HG02623 (cell line): Measurements from ENCODE around the gene TUBA1C.
"Not testable (repeated sequence)": the region's sequence is repeated elsewhere in the genome, so short reads cannot be mapped to it uniquely, and the experiment has no call there.

ENCODE experiments used
- ATAC-seq: cut with Tn5 transposase; IDR thresholded peaks from one replicate; pipeline ENCODE4 v1.9.1; 2021; ENCODE audit warnings: moderate library complexity; ENCODE audit not compliant: unreplicated experiment

TUBA1C gene

DNA sequence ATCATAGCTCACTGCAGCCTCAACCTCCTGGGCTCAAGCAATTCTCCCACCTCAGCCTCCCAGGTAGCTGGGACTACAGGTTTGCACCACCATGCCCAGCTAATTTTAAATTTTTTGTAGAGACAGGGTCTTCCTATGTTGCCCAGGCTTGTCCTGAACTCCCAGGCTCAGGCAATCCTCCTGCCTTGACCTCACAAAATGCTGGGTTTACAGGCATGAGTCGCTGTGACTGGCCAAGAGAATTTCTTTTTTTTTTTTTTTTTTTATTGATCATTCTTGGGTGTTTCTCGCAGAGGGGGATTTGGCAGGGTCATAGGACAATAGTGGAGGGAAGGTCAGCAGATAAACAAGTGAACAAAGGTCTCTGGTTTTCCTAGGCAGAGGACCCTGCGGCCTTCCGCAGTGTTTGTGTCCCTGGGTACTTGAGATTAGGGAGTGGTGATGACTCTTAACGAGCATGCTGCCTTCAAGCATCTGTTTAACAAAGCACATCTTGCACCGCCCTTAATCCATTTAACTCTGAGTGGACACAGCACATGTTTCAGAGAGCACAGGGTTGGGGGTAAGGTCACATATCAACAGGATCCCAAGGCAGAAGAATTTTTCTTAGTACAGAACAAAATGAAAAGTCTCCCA, 18.0 kb downstream of the TUBA1C start:
- not testable (repeated sequence) for ATAC-seq

DNA sequence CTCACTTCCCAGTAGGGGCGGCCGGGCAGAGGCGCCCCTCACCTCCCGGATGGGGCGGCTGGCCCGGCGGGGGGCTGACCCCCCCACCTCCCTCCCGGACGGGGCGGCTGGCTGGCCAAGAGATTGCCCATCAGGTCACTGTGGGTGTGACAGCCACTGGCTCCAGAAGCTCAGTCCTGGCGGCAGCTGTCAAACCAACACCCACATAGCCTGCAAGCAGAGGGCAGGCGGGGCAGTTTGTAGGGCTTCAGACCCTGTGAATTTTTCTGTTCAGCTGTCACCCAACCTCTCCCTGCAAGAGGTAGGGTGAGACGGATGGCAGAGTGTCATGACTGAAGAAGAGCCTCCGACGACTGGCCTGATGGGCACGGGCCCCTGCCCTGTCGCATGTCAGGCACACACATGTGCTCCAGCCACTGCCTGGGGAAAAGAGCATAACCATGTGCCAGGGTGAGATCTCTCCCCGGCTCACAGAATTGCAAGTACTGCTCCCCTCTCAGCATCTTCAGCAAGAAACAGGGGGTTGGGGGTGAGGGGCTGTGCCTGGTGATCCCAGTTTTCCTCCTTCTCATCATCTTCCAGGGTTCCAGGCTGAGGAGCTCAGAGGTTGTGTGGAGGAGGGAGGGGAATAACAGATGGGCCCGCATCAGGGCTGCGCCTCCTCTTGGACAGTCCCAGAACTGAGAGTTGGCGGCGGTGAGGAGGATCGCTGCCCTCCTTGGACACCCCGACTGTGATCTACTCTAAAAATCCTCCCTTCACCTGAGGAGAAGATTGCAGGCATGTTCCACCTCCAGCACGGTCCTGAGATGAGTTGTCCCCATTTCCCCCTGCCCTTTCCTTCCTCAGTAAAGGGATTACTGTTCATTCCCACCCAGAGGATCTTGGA, 18.9 kb downstream of the TUBA1C start:
- no peak for ATAC-seq

DNA sequence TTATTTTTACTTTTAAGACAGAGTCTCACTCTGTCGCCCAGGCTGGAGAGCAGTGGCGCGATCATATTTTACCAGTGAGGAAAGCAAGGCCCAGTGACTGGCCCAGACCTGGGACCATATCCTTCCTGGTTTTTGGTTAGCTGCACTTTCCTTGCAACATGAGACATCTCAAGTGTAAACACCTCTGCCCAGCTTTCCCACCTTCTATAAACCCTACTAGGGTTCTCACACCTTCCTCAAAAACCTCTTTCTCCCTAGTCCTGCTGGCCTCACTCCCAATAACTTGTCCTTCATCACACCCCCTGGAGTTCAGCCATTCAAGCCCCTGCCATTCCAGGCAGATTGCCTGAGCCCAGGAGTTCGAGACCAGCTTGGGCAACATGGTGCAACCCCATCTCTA, 19.8 kb downstream of the TUBA1C start:
- ATAC-seq = no peak

DNA sequence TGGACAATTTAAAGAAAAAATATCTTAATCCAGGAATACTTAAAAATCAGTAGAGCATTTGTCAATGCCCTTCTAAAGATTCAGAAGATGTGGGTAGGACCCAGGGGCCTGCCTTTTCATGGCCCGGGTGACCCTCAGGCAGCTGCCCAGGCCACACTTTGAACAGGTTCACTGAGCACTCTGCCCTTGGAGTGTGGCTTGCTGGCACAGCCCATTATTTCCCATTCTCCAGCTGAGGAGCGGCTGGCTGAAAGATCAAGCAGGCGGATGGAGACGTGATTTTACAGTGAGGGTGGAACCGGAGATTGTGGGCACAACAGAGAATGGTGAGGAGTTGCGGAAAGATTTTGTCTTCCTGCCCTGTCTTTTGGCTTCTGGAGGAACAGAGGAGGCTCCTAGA, 23.0 kb downstream of the TUBA1C start:
- ATAC-seq = no peak

DNA sequence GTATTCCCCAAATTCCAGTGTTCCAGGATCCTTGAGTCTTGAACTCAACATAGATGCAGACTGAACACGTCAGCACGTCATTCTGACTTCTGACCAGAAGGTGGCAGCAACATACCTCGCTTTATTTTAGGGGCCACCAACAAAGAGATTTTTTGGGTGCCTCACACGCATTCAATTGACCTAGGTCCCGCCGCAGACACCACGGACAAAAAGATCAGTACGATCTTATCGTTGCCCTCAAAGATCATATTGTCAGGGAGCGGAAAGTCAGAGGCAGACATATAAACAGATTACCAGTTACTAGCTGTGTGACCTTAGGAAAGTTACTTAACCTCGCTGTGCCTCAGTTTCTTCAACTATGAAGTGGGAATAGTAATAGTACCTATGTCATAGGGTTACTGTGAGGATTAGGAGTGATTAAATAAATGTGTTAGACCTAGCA, 23.6 kb downstream of the TUBA1C start:
- no peak for ATAC-seq

DNA sequence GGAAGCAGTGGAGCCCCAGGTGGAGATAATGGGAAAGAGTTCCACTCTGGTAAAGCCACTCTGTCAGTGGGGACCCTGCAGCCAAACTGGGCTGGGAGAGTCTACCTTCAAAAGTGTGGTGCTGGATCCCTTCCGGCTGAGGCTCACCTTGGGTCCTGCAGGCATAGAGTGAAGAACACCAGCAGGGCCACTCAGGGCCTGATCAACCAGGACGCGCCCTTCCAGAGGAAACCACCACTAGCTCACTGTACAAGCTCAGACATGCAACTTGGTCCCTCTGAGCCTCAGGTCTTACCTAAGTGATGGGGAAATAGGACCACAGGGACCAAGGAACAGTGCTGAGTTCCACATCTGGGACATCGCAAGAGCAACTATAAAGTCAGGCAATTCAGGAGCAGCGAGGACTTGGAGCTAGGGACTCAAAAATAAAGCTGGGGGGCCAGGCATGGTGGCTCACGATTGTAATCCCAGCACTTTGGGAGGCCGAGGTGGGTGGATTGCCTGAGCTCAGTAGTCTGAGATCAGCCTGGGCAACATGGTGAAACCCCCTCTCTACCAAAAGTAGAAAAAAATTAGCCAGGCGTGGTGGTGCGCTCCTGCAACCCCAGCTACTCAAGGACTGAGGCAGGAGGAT, 24.2 kb downstream of the TUBA1C start:
- no peak for ATAC-seq

DNA sequence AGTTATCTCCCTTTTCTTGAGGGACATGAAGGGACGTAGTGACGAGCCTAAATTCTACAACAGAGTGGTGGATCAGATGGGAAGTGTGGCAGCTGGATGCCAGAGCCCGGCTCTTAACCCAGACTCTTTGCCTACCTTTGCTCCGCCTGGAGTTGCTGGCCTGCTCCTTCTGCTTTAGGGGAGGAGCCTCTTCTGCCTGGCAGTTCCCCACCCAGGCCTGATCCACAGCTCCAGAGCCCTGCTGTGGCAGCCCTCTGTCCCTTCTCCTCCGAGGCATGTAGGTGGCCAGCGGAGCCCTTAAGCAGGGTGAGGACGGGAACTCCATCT, 27.8 kb downstream of the TUBA1C start:
- ATAC-seq = no peak

DNA sequence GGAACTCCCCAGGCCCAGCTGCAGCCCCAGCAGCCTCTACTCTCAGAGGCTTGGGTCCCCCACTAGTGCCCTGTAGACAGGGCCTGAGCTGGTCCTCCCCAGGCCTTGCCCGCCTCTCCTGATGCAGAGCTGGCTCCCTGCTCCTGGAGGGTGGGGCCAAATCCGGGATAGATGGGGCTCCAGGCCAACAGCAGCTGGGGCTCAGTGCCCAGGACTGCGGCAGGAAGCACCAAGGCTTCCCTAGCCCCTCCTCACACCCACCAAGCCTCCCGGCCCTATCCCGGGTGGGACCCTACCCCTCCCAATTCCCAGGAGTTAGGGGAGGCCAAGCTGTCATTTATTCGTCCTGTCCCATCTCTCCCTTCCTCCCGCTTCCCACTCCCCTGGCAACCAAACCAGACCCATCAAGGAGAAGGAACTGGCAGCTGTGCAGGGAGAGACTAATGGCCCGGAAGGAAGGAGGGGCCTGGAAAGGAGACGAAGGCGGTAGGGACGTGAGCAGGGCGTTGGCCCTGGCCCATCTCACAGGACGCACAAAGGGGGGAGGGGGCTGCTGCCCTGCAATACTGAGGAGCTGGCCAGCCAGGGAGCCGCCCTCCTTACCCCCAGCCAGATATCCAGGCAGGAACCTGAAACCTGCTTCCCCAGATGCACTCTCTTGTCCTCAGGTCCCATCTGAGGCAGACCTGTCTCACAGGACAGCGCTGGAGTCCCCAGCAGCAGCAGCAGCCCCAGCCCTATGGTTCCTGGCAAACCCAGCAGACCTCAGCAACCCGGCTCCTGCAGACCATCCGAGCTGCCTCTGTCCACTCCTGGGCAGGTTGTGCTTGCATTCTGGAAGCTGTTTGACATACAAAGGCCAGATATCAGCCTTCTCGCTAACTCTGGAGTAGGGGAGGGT, 28.4 kb downstream of the TUBA1C start:
- ATAC-seq = no peak

DNA sequence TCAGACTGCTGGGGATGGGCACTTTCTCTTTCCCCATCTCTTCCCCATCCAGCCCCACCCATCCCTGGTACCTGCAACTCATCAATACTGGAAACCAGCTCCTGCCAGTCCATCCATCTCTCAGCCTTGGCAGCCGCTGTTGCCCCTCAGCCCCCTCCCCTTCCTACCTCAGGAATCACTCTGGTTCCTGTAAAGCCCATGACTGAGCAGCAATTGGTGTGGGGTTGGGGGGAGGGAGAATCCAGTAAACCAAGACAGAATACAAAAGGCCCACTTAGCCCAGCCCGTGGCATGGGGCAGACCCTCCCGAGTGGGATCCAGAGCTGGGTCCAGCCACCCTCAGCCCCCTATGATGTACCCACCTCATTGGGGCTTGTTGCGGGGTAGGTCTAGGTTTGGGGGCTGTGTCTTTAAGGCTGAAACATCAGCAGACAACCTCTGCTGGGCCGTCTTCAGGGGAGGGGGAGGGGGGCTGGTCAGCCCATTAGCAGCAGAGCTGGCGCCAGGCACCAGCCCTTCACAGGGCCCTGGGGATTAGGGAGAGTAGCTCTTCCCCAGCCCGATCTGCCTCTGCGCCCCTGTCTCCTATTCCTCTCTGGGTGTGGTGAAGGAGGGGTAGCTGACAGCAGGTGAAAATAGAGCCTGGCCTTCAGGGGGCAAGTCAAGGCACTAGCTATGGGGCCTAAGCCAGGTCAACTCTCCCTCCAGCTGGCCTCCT, 29.4 kb downstream of the TUBA1C start:
- ATAC-seq = no peak

DNA sequence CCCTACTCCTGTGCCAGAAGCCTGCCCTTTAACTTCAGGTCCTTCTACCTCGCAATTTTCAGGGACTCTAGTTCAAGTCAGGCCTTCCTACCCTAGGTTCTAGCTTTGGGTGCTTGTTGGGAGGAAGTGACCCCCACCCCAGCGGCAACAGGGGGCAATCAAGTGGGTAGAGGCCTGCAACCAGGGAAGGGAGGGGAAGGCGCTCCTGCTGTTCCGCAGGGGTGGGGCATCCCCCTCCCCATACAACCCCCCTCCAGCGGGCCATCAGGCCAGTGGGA, 29.9 kb downstream of the TUBA1C start:
- no peak for ATAC-seq

DNA sequence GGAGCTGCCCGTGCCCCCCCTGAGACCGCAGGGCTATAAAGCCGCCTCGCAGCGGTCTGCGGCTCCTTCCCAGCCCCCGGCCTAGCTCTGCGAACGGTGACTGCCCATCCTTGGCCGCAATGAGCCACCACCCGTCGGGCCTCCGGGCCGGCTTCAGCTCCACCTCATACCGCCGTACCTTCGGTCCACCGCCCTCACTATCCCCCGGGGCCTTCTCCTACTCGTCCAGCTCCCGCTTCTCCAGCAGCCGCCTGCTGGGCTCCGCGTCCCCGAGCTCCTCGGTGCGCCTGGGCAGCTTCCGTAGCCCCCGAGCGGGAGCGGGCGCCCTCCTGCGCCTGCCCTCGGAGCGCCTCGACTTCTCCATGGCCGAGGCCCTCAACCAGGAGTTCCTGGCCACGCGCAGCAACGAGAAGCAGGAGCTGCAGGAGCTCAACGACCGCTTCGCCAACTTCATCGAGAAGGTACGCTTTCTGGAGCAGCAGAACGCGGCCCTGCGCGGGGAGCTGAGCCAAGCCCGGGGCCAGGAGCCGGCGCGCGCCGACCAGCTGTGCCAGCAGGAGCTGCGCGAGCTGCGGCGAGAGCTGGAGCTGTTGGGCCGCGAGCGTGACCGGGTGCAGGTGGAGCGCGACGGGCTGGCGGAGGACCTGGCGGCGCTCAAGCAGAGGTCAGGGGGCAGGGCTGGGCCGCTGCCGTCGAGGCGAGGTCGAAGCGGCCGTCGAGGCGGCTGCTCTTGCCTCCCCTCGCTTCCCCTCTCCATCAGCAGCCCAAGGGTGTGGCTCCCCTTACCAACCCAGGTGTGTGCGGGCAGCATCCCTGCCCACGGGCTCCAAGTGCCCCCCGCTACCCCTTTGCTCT, 30.4 kb downstream of the TUBA1C start, which contains the start of gene PRPH:
Gene PRPH, plus strand, starts transcription at position 66 of the 855 bp plus-strand sequence. Its CDS starts 54 bp downstream, at position 120.
- no peak for ATAC-seq

DNA sequence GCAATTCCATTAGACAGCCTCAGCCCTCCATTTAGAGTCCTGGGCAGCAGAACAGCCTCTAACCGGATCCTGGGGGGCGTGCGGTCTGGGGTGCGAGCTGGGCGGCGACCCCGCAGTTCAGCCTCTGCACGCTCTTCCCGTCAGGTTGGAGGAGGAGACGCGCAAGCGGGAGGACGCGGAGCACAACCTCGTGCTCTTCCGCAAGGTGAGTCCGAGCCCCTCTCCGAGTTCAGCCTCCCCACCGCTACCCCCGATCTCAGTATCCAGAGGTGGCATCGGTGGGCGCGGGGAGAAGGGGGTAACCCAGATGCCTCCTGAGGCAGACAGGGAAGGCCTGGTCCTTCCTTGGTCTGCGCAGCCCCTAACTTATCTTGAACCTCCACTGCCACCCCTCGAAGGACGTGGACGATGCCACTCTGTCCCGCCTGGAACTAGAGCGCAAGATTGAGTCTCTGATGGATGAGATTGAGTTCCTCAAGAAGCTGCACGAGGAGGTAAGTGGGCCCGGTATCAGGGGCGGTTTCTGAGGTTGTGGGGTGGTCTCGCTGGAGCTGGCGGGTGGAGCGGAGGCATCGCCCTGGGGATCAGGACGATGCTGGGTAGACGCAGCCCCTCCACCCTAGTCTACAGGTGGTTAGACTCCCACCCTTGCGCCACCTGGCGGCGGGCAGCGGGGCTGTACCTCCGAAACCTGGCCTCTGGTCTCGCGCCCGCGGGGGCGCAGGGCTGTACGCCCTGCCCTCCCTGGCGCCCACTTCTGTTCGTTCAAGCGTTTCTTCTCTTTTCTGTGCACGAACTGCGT, 31.4 kb downstream of the TUBA1C start:
- ATAC-seq = no peak

DNA sequence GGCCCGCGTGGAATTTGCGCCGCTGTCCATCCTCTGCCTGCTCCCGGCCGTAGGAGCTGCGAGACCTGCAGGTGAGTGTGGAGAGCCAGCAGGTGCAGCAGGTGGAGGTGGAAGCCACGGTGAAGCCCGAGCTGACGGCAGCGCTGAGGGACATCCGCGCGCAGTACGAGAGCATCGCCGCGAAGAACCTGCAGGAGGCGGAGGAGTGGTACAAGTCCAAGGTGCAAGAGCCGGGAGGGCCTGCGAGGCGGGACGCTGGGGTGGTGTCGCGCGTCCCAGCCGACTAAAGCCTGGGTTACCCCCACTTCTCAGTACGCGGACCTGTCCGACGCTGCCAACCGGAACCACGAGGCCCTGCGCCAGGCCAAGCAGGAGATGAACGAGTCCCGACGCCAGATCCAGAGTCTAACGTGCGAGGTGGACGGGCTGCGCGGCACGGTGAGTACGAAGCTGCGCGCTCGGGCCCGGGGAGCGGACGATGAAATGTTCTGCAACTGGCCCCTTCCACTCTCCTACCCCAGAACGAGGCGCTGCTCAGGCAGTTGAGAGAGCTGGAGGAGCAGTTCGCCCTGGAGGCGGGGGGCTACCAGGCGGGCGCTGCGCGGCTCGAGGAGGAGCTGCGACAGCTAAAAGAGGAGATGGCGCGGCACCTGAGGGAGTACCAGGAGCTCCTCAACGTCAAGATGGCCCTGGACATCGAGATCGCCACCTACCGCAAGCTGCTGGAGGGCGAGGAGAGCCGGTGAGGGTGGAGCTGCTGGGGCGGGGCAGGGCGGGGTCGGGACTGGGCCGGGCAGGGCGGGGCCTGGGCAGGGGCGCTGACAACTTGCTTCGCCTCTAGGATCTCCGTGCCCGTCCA, 32.2 kb downstream of the TUBA1C start:
- no peak for ATAC-seq

DNA sequence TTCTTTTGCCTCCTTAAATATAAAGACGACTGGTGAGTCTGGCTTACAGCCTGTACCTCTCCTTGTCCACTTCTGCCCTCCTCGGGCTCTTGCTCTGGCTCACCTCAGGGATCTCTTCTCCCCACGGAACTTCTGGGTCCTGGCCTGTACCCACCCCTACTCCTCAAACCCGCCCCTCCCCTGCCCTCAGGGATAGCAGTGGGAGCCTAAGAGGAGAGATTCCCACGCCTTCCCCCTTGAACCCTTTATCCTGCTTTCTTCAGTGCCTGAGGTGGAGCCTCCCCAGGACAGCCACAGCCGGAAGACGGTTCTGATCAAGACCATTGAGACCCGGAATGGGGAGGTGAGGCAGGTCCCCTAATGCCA, 32.8 kb downstream of the TUBA1C start:
- no peak for ATAC-seq

DNA sequence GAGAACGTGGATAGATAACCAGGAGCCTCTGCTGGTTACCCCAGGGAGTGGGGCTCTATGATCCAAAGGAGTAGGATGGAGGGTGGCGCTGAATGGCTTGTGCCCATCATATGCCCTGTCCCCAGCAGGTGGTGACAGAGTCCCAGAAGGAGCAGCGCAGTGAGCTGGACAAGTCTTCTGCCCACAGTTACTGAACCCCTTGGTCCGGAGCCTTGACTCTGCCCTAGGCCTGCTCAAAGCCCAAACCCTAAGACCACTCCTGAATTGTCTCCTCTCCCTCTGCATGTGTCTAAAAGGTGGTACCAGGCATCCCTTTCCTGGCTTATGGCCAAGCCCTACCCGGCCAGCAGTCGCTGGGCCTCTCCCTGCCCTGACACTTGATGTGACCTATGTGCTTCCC, 33.3 kb downstream of the TUBA1C start:
- no peak for ATAC-seq

DNA sequence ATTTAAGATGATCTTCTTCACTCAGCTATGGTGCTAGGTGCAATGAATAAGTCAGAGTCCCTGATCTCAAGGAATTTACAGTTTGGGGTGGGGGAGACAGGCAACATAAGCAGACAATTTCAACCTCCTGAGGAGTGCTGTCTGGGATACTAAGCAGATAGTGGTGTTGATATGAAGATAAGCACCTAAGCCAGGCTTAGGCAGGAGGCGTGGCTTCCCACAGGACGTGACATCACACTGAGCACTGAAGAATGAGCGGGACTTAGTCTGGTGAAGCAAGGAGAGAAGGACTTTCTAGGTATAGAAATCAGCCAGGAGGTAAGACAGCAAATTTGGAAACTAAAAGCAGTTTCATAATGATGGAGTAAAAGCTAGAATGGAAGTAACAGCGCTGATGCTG, 36.9 kb downstream of the TUBA1C start:
- ATAC-seq = no peak

DNA sequence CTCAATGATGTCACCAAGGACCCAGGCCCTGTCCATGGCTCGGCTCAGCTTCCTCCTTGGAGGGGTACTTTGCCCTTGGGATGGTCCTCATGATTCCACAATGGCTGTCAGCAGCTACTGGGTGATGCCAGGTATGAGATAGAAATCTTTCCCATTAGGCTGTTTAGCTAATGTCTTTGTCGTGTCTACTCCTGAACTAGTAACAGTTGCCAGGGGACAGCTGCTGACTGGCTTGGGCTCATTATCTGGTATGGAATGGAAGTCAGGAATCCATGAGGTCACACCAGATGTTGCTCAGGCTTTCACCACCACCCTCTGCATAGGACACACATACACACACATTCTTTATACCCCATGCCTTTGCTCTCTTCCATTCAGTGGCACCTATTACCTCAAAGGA, 39.3 kb downstream of the TUBA1C start:
- ATAC-seq = no peak
